ENCODE data around the gene SPDYC. TPM values are rescaled to one million over a fixed set of nuclear protein-coding genes. Genes with fewer than 3 reads are reported as not detected.

The SPDYC gene
- total RNA-seq, 1 donor from 2014 or later = not detected

DNA sequence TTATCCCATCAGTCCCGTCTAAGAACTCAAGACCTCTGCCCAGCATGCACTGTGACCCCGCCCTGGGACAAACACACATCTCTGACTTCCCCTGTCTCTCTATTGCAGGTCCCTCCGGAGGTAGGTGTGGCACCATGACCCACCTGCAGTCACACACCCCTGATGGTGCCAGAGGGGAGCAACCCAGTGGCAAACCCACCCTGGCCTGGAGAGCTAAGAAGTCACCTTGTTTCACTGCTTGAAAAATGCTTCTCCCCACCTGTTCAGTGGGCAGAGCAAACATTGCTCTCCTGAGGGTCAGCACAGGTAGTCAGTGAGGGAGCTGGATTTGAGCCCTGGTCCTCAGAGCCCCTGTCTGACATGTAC lies 35.6 kb downstream of the SPDYC start:
- Histone ChIP-seq H3K27me3 (ENCODE audit: insufficient read depth, low read length) (no peaks in the 10 kb centered on the region), H3K9me3 (ENCODE audit: insufficient read depth, low read depth, low read length) (no peaks in the 10 kb centered on the region), H3K4me3 (ENCODE audit: insufficient read depth, low read depth, low read length) (no peak overlapping the region), H3K27ac (ENCODE audit: low read depth, low read length) (no peak overlapping the region), H3K4me2 (ENCODE audit: low read length) (no peak overlapping the region), H4K20me1 (ENCODE audit: insufficient read depth, low read length) (peaks cover 37% of the 10 kb centered on the region), H3K4me1 (ENCODE audit: insufficient read depth, low read length) (peaks cover 8% of the 10 kb centered on the region), H2AFZ (ENCODE audit: low read depth, low read length) (no peak overlapping the region), H3K36me3 (ENCODE audit: insufficient read depth, low read length) (peaks cover 13% of the 10 kb centered on the region), H3K9ac (ENCODE audit: low read length) (no peak overlapping the region), H3K79me2 (ENCODE audit: insufficient read depth, low read length) (no peaks in the 10 kb centered on the region)
- no peak for DNase-seq (ENCODE audit: low read depth)
- no peak for TF ChIP-seq EZH2 (IDR thresholded peaks at IDR 0.05; ENCODE audit: insufficient read depth, low read length)
- TF ChIP-seq CTCF (IDR thresholded peaks at IDR 0.05; ENCODE audit: insufficient read depth, low read depth, low read length) = no peak
- peak overlapping the region; percentile 34 for H3K27ac Mint-ChIP-seq (ENCODE audit: unreplicated experiment)
- no peaks in the 10 kb centered on the region for H3K27me3 Mint-ChIP-seq (ENCODE audit: low read depth, unreplicated experiment)
- H3K4me1 Mint-ChIP-seq (ENCODE audit: low read depth, unreplicated experiment) = peaks cover 2% of the 10 kb centered on the region
- no peak overlapping the region for H3K4me3 Mint-ChIP-seq (ENCODE audit: unreplicated experiment)
- no peak for FAIRE-seq
- H3K9me3 Mint-ChIP-seq (ENCODE audit: unreplicated experiment) = no peaks in the 10 kb centered on the region
- peaks cover 25% of the 10 kb centered on the region for H3K36me3 Mint-ChIP-seq (ENCODE audit: low read depth, unreplicated experiment)

DNA sequence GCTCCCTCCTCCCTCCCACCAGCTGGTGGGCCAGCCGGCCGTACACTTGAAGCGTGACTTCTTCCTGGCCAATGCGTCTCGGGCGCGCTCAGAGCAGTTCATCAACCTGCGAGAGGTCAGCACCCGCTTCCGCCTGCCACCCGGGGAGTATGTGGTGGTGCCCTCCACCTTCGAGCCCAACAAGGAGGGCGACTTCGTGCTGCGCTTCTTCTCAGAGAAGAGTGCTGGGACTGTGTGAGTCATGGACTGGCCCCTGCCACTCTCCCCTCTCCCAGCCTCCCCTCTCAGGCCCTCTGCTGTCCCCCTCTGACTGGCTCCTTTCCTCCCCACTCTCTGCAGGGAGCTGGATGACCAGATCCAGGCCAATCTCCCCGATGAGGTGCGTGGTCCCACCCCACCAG lies 36.4 kb downstream of the SPDYC start:
- no peaks in the 10 kb centered on the region for H3K9me3 ChIP-seq (ENCODE audit: insufficient read depth, low read depth, low read length)
- no peak overlapping the region for H3K27ac Mint-ChIP-seq (ENCODE audit: unreplicated experiment)
- no peaks in the 10 kb centered on the region for H3K27me3 ChIP-seq (ENCODE audit: insufficient read depth, low read length)
- FAIRE-seq (no peak), DNase-seq (ENCODE audit: low read depth) (no peak)
- no peaks in the 10 kb centered on the region for H3K9me3 Mint-ChIP-seq (ENCODE audit: unreplicated experiment)
- H3K36me3 ChIP-seq (ENCODE audit: insufficient read depth, low read length) = peaks cover 13% of the 10 kb centered on the region
- H3K4me3 Mint-ChIP-seq (ENCODE audit: unreplicated experiment) = no peak overlapping the region
- H3K36me3 Mint-ChIP-seq (ENCODE audit: low read depth, unreplicated experiment) = peaks cover 25% of the 10 kb centered on the region
- peaks cover 38% of the 10 kb centered on the region for H4K20me1 ChIP-seq (ENCODE audit: insufficient read depth, low read length)
- H3K27ac ChIP-seq (ENCODE audit: low read depth, low read length) = no peak overlapping the region
- no peaks in the 10 kb centered on the region for H3K27me3 Mint-ChIP-seq (ENCODE audit: low read depth, unreplicated experiment)
- H2AFZ ChIP-seq (ENCODE audit: low read depth, low read length) = no peak overlapping the region
- H3K9ac ChIP-seq (ENCODE audit: low read length) = no peak overlapping the region
- TF ChIP-seq EZH2 (IDR thresholded peaks at IDR 0.05; ENCODE audit: insufficient read depth, low read length) (no peak), CTCF (IDR thresholded peaks at IDR 0.05; ENCODE audit: insufficient read depth, low read depth, low read length) (no peak)
- no peaks in the 10 kb centered on the region for H3K79me2 ChIP-seq (ENCODE audit: insufficient read depth, low read length)
- H3K4me3 ChIP-seq (ENCODE audit: insufficient read depth, low read depth, low read length) = no peak overlapping the region
- H3K4me2 ChIP-seq (ENCODE audit: low read length) = no peak overlapping the region
- peaks cover 8% of the 10 kb centered on the region for H3K4me1 ChIP-seq (ENCODE audit: insufficient read depth, low read length)
- peaks cover 2% of the 10 kb centered on the region for H3K4me1 Mint-ChIP-seq (ENCODE audit: low read depth, unreplicated experiment)

DNA sequence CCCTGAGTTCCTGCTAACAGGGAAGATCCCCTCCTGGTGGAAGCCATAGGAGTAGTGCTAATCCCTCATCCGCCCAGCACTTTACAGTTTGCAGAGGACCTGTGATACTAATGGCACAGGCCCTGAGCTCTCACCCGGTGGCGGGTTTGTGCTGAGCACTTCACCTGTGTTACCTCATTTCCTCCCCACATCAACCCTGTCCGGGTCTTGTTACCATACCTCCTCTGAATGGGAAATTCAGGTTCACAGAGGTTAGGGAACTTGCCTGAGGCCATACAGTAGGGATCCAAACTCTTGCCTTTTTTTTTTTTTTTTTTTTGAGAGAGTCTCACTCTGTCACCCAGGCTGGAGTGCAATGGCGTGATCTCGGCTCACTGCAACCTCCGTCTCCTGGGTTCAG lies 36.9 kb downstream of the SPDYC start:
- Histone ChIP-seq H3K27ac (ENCODE audit: low read depth, low read length) (no peak overlapping the region), H3K79me2 (ENCODE audit: insufficient read depth, low read length) (no peaks in the 10 kb centered on the region), H3K27me3 (ENCODE audit: insufficient read depth, low read length) (no peaks in the 10 kb centered on the region), H3K4me1 (ENCODE audit: insufficient read depth, low read length) (peaks cover 8% of the 10 kb centered on the region), H3K9me3 (ENCODE audit: insufficient read depth, low read depth, low read length) (no peaks in the 10 kb centered on the region), H3K36me3 (ENCODE audit: insufficient read depth, low read length) (peaks cover 13% of the 10 kb centered on the region), H2AFZ (ENCODE audit: low read depth, low read length) (no peak overlapping the region), H3K4me2 (ENCODE audit: low read length) (no peak overlapping the region), H3K4me3 (ENCODE audit: insufficient read depth, low read depth, low read length) (no peak overlapping the region), H3K9ac (ENCODE audit: low read length) (no peak overlapping the region), H4K20me1 (ENCODE audit: insufficient read depth, low read length) (peaks cover 38% of the 10 kb centered on the region)
- no peak overlapping the region for H3K4me3 Mint-ChIP-seq (ENCODE audit: unreplicated experiment)
- H3K27me3 Mint-ChIP-seq (ENCODE audit: low read depth, unreplicated experiment) = no peaks in the 10 kb centered on the region
- H3K4me1 Mint-ChIP-seq (ENCODE audit: low read depth, unreplicated experiment) = peaks cover 2% of the 10 kb centered on the region
- FAIRE-seq (no peak), DNase-seq (ENCODE audit: low read depth) (no peak)
- H3K9me3 Mint-ChIP-seq (ENCODE audit: unreplicated experiment) = no peaks in the 10 kb centered on the region
- peaks cover 25% of the 10 kb centered on the region for H3K36me3 Mint-ChIP-seq (ENCODE audit: low read depth, unreplicated experiment)
- no peak overlapping the region for H3K27ac Mint-ChIP-seq (ENCODE audit: unreplicated experiment)
- TF ChIP-seq EZH2 (IDR thresholded peaks at IDR 0.05; ENCODE audit: insufficient read depth, low read length) = no peak
- no peak for TF ChIP-seq CTCF (IDR thresholded peaks at IDR 0.05; ENCODE audit: insufficient read depth, low read depth, low read length)

All from astrocyte (in vitro differentiated cells and primary cell).